Activated CD4-positive, alpha-beta T cell treated with anti-CD3 and anti-CD28 coated beads, Interleukin-2, Interleukin-4, amounts not matched to agents 100 ng/mL and 50 ng/mL, durations not matched to agents 16 hours and 8 hours (primary cell): ENCODE results near the gene EPRS1.
"Not testable (repeated sequence)": the region's sequence is repeated elsewhere in the genome, so short reads cannot be mapped to it uniquely, and the experiment has no call there.

Source experiments
- DNase-seq: peaks from one replicate; pipeline ENCODE4 v3.0.0-alpha.2; 2020; ENCODE audit warnings: low spot score

Gene EPRS1

GRCh38 chr1:220046052-220046930 is at the start of gene EPRS1:
TSS of gene EPRS1 (minus strand) at chr1:220046505. CDS start at chr1:220046388, 117 bp downstream.
- DNase-seq = peak; percentile 96

DNA sequence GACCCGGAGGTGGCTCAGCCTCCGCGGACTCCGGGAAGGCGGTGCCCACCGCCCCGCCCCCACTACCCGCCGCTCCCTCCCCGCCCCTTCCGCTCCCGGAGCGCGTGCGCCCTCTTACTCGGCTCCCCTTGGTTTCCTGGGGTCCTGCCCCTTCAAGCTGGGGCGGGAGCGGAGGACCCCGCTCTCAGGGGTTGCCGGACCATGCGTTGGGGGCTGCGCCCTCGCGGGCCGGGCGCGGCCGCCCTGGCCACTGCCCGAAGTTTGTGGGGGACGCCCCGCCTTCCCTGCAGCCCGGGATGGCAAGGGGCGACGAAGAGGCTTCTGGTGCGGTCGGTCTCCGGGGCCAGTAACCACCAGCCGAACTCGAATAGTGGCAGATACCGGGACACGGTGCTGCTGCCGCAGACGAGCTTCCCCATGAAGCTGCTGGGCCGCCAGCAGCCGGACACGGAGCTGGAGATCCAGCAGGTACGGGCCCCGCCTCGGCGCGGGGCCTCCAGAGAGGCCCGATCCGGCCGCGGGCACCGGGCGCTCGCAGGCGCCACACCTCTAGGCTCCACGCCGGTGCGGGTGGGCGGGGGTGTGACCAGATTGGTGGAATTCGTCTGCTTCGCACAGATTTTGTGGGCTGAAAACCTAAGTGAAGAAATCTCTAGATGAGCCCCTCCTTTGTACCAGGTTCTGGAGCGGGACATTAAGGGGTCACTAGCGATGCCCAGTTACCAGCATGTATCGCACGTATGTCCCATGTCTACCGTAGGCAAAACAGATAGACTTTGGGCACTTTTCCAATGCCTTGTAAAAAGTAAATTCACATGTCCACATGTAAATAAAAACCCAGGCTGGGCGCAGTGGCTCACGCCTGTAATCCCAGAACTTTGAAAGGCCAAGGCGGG is 48.0 kb upstream of the EPRS1 start, which contains the start of gene IARS2:
Gene IARS2 (plus strand): TSS at position 117 of the 896 bp plus-strand sequence. CDS start 85 bp downstream, at position 202.
- DNase-seq = peak; percentile 89

- no peak for DNase-seq
Measured at GRCh38 chr1:220093361-220094015, 47.2 kb upstream of the EPRS1 start.

DNA sequence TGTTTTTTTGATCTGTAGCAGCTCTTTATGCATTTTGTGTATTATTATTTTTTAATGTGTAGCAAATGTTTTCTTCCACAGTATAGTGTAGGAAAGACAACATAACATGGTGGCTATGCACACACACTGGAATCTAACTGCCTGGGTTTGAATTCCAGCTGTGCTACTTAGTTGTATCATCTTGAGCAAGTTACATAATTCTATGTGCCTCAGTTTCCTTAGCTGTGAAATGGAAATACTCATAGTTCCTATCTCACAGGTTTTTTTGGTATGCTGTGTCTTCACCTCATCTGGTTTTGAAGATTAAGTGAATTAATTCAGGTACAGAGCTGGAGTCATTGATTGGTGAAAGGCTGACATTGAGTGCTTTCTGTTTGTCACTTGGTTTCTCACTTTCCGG is 46.4 kb upstream of the EPRS1 start:
- no peak for DNase-seq

GRCh38 chr1:220089650-220090556 is 43.6 kb upstream of the EPRS1 start, which contains the start of gene BPNT1:
TSS of gene BPNT1 (minus strand) at chr1:220089788. CDS start at chr1:220079846, 9,942 bp downstream.
- peak; percentile 97 for DNase-seq

- DNase-seq = not testable (repeated sequence)
Measured at GRCh38 chr1:220086261-220086686, 40.0 kb upstream of the EPRS1 start.

- no peak for DNase-seq
Measured at GRCh38 chr1:220084460-220084859, 38.2 kb upstream of the EPRS1 start.

- no peak for DNase-seq
Measured at GRCh38 chr1:220077887-220078286, 31.6 kb upstream of the EPRS1 start.

GRCh38 chr1:220076861-220077762 is 30.8 kb upstream of the EPRS1 start:
- no peak for DNase-seq

GRCh38 chr1:220067269-220068204 is 21.2 kb upstream of the EPRS1 start:
- DNase-seq = no peak

GRCh38 chr1:220062629-220063028 is 16.3 kb upstream of the EPRS1 start:
- no peak for DNase-seq

DNA sequence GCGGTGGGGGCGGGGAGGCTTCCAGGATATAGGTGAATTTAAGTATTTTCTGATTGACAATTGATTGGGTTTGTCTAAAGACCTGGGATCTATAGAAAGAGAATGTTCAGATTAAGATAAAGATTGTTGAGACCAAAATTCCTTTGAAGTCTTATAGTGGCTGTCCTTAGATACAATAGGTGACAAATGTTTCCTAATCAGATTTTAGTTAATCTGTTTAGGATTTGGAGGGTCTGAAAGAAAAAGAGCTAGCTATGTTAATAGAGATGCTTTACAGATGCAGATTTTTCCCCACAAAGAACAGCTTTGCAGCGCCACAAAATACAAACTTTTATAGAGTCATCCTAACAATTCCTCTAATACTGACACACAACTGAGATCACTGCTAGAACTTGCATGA is 14.6 kb upstream of the EPRS1 start:
- no peak for DNase-seq

GRCh38 chr1:220056374-220056773 is 10.1 kb upstream of the EPRS1 start:
- no peak for DNase-seq

DNA sequence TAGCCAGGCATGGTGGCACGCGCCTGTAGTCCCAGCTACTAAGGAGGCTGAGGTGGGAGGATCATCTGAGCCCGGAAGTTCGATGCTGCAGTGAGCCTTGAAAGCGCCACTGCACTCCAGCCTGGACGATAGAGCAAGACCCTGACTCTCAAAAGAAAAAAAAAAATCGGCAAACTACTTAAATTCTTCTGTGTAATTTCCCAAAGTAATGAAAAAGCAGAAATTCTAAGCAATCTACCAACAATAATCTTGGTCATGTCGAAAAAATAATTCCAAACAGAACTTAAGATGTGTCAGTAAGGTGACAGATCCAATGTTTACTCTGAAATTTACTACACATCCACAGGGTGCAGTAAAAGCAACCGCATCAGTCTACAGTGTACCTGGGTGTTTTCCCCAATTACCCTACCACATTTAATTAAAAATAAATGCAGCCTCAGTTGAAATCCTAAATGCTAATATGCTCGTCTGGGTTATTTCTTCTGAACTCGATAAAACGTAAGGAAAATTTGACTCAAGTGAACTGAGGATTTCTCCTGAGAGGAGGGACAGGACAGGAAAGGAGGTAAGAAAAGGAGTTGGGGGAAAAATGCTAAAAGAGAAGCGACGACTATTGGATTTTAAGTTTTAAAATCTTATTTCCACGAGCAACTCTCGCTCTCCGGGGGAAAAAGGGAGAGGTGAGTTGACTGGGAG is 801 bp downstream of the EPRS1 start:
- DNase-seq = peak; percentile 35

GRCh38 chr1:220044678-220045355 is 1.5 kb downstream of the EPRS1 start:
- DNase-seq = no peak

GRCh38 chr1:220043646-220044045 is 2.7 kb downstream of the EPRS1 start:
- DNase-seq = no peak

DNA sequence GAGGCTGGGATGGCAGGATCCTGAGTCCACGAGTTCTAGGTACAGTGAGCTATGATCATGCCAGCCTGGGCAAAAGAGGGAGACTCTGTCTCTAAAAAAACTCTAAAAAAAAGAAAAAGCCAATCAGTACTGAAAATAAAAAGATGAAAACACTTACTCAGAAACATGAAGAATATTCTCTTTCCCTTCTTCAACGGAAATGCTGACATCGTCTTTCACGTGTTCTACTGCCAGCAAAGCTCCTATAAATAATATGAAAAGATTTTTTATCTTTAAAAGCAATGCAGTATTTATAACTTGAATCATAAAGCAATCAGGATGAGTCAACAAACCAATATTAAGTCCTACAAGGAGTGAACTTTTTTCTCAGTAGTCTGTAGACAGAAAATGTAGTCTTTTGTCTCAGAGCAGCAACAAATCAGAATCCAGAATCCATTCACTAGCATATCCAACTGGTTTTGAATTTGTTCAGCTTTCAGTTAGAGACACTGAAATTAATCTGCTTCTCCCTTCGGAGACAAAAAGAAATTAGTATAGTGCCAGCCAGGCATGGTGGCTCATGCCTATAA is 6.2 kb downstream of the EPRS1 start:
- no peak for DNase-seq
